ENCODE measurements around the gene SP110.

- TF ChIP-seq CTCF (conservative IDR thresholded peaks at IDR 0.05; ENCODE audit: low read depth in 2 of 2) (no peak), EZH2 (IDR thresholded peaks at IDR 0.05; ENCODE audit: low read depth, unreplicated experiment) (no peak), STAT1 (IDR thresholded peaks at IDR 0.05; ENCODE audit: unreplicated experiment) (no peak), POLR2AphosphoS5 (IDR thresholded peaks at IDR 0.05; ENCODE audit: low read depth) (no peak), ETS1 (IDR thresholded peaks at IDR 0.05) (0 out of 2 replicates have a peak, but pooled peaks have one; percentile 21)
These were observed 10.3 kb upstream of the SP110 start for GRCh38 chr2:230230087-230230486.

Measured in GM23338 (cell line).